ENCODE measurements around the gene POC1A. TPM values are rescaled to one million over a fixed set of nuclear protein-coding genes. Genes with fewer than 3 reads are reported as not detected.

POC1A gene
- total and polyA plus RNA-seq, 2 of the 4 experiments (the other 2 are of a cell fraction): 10.6 to 11.5 TPM

DNA sequence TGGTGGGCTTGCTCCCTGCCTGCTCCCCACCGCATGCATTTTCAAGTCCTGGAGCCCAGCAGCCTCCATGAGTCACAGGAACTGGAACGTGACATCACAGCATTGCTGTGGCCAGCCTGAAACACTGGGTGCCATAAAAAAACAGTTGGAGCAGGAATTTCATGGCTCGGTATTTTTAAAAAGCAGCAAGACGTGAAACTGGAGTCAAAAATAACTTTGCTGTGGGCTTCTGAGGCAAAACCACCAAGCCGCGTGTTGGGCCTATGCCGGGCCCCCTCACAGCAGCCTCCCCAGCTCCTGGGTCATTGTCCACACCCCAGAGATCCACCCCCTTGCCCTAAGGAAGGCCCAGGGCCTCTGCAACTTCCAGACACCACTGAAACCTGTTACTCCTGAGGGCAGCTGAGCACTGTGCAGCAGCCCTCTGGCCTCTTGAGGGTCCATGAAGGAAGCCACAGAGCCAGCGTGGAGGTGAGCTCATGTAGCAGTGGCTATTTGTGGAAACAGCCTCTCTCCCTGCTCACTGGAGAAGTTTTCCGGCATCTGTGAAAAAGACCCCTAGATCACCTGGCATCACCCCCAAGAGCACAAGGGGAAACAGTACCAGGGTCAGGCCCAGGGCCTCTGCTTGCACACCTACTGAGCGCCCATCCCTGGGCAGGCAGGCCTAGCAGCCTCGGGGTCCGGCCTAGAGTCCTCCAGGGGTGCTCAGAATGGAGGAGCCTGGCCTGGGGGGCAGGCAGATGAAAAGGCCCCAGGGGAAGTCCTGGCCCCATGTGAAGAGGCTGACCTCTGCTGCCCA, 63.9 kb downstream of the POC1A start:
- H3K9me1 ChIP-seq (ENCODE audit: insufficient read depth, low read length): peaks cover 73% of the 10 kb centered on the region
- peak overlapping the region; percentile 40; the same call in 1 of the 2 replicates for H3K56ac ChIP-seq (ENCODE audit: extremely low read depth, insufficient read depth, low read length)
- no peaks in the 10 kb centered on the region for H3K9me3 ChIP-seq (ENCODE audit: control insufficient read depth, insufficient read depth, low read length)
- H2AK5ac ChIP-seq (ENCODE audit: low read depth, low read length): peak overlapping the region; percentile 96
- H3K27me3 ChIP-seq (ENCODE audit: control insufficient read depth, insufficient read depth, low read length): no peaks in the 10 kb centered on the region
- peak overlapping the region; percentile 97 for H4K91ac ChIP-seq (ENCODE audit: insufficient read depth, low read depth, low read length)
- peak; percentile 75 for ATAC-seq (ENCODE audit: low read depth)
- H3K23ac ChIP-seq (ENCODE audit: low read depth, low read length): peak overlapping the region; percentile 81
- peak overlapping the region; percentile 76 for H2AFZ ChIP-seq (replicated peaks; ENCODE audit: low read length, poor library complexity)
- peaks cover 8 to 64% of the 10 kb centered on the region in 2 experiments; a peak in 3 of 4 replicates for H3K79me1 ChIP-seq (ENCODE audit: low read depth in 1 of 2, low read length in 2 of 2)
- H3K4me2 ChIP-seq (ENCODE audit: low read depth, low read length): no peak overlapping the region; the same call in 1 of the 2 replicates
- ChIA-PET CTCF (no interaction called here), POLR2A (ENCODE audit: unreplicated experiment) (no interaction called here)
- in situ Hi-C loops (cut with MboI; ENCODE audit: low sequenced_read_pairs): no loop called here
- DNase-seq: peak; percentile 92
- peaks cover 50% of the 10 kb centered on the region for H3K4me1 ChIP-seq (ENCODE audit: control insufficient read depth, insufficient read depth, low read length)
- H2BK120ac ChIP-seq (ENCODE audit: low read depth, low read length): peak overlapping the region; percentile 93
- peak overlapping the region; percentile 89 for H3K27ac ChIP-seq (ENCODE audit: insufficient read depth, low read length)
- H3K36me3 ChIP-seq (ENCODE audit: control insufficient read depth, insufficient read depth, low read length): no peaks in the 10 kb centered on the region
- peak overlapping the region; percentile 82; the same call in 2 of the 3 replicates for H2BK15ac ChIP-seq (ENCODE audit: low read depth, low read length)
- peak overlapping the region; percentile 41 for H3K9ac ChIP-seq (ENCODE audit: low read depth, low read length)
- 0% methylated on average over 1 of the region's 12 CpGs; no CpG with 5 or more reads in 1 of the 2 experiments for WGBS, 2 experiments (ENCODE audit: extremely low coverage in 2 of 2, insufficient read length in 1 of 2)
- peak overlapping the region; percentile 92 for H2BK5ac ChIP-seq (ENCODE audit: low read depth, low read length, poor library complexity, severe bottlenecking)
- H2BK20ac ChIP-seq (ENCODE audit: low read depth, low read length): peak overlapping the region; percentile 87
- peak overlapping the region; percentile 66 for H3K14ac ChIP-seq (replicated peaks; ENCODE audit: low read depth, low read length)
- TF ChIP-seq BHLHE40 (IDR thresholded peaks at IDR 0.05; ENCODE audit: low read depth, low read length) (peak; percentile 94), RAD21 (IDR thresholded peaks at IDR 0.05; ENCODE audit: low read length) (peak; percentile 13; the same call in 1 of the 2 replicates), RFX5 (IDR thresholded peaks at IDR 0.05; ENCODE audit: low read depth, low read length) (no peak), MXI1 (IDR thresholded peaks at IDR 0.05; ENCODE audit: borderline replicate concordance, low read depth, low read length) (no peak), POLR2A (IDR thresholded peaks at IDR 0.05; ENCODE audit: low read depth, low read length) (no peak), MAZ (IDR thresholded peaks at IDR 0.05; ENCODE audit: borderline replicate concordance, low read depth, low read length) (peak; percentile 76; the same call in 1 of the 2 replicates), FOS (IDR thresholded peaks at IDR 0.05; ENCODE audit: low read depth, low read length) (peak; percentile 82), SMC3 (IDR thresholded peaks at IDR 0.05; ENCODE audit: low read depth, low read length) (no peak), MAFK (IDR thresholded peaks at IDR 0.05; ENCODE audit: low read depth, low read length) (no peak), CEBPB (IDR thresholded peaks at IDR 0.05; ENCODE audit: low read depth, low read length) (peak; percentile 41; the same call in 1 of the 2 replicates)
- TF ChIP-seq, protein P1, sequence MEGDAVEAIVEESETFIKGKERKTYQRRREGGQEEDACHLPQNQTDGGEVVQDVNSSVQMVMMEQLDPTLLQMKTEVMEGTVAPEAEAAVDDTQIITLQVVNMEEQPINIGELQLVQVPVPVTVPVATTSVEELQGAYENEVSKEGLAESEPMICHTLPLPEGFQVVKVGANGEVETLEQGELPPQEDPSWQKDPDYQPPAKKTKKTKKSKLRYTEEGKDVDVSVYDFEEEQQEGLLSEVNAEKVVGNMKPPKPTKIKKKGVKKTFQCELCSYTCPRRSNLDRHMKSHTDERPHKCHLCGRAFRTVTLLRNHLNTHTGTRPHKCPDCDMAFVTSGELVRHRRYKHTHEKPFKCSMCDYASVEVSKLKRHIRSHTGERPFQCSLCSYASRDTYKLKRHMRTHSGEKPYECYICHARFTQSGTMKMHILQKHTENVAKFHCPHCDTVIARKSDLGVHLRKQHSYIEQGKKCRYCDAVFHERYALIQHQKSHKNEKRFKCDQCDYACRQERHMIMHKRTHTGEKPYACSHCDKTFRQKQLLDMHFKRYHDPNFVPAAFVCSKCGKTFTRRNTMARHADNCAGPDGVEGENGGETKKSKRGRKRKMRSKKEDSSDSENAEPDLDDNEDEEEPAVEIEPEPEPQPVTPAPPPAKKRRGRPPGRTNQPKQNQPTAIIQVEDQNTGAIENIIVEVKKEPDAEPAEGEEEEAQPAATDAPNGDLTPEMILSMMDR (conservative IDR thresholded peaks at IDR 0.05; ENCODE audit: low read depth, low read length): no peak
- TF ChIP-seq, protein P2, sequence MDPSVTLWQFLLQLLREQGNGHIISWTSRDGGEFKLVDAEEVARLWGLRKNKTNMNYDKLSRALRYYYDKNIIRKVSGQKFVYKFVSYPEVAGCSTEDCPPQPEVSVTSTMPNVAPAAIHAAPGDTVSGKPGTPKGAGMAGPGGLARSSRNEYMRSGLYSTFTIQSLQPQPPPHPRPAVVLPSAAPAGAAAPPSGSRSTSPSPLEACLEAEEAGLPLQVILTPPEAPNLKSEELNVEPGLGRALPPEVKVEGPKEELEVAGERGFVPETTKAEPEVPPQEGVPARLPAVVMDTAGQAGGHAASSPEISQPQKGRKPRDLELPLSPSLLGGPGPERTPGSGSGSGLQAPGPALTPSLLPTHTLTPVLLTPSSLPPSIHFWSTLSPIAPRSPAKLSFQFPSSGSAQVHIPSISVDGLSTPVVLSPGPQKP (IDR thresholded peaks at IDR 0.05; ENCODE audit: borderline replicate concordance, low read depth, low read length): no peak
- H3K4me3 ChIP-seq (ENCODE audit: insufficient read depth, low read depth, low read length): no peak overlapping the region
- peak overlapping the region; percentile 87 to 90 for H4K8ac ChIP-seq (ENCODE audit: low read depth in 2 of 2, low read length in 2 of 2)
- H2AK9ac ChIP-seq (replicated peaks; ENCODE audit: low read depth, low read length, poor library complexity): peak overlapping the region; percentile 86
- H4K20me1 ChIP-seq (ENCODE audit: insufficient read depth, low read length): peaks cover 4% of the 10 kb centered on the region; the same call in 1 of the 2 replicates
- dilution Hi-C loops (cut with HindIII; ENCODE audit: low sequenced_read_pairs, unreplicated experiment): no loop called here
- peak overlapping the region; percentile 74 for H3K18ac ChIP-seq (ENCODE audit: low read depth, low read length)
- peak overlapping the region; percentile 62 for H4K5ac ChIP-seq (ENCODE audit: low read depth, low read length)
- intact Hi-C loops (cut with micrococcal nuclease): loop anchor here (2.0 kb wide), 1 partner anchor 34 kb away; the partner anchor contains the start of gene DUSP7
- H3K4ac ChIP-seq (ENCODE audit: low read depth, low read length): peak overlapping the region; percentile 94
- BruUV-seq (replicated peaks): no TSS peak

Measured in IMR-90 (cell line).